Activated CD4-positive, alpha-beta memory T cell treated with anti-CD3 and anti-CD28 coated beads for 36 hours (primary cell): Measurements from ENCODE around the gene MICAL3. TPM values are rescaled to one million over a fixed set of nuclear protein-coding genes. Genes with fewer than 3 reads are reported as not detected.
A peak's percentile ranks its signal among the peaks of the same experiment; 100 is the strongest.

ENCODE experiments used
- CTCF ChIA-PET: fragments of 350-600 bp; sonication (Branson Sonifier 250); formaldehyde crosslinking; loops from one replicate; lab custom pipeline; 2021; ENCODE audit warnings: antibody characterized with exemption, inconsistent platforms; lab: Charles Lee
- POLR2A ChIA-PET: fragments of 350-600 bp; sonication (Branson Sonifier 250); formaldehyde crosslinking; loops from one replicate; lab custom pipeline; 2021; ENCODE audit warnings: antibody characterized with exemption; lab: Charles Lee
- DNase-seq: peaks from one replicate; pipeline ENCODE4 v3.0.0-alpha.2; 2020
- H3K27ac Mint-ChIP-seq: one replicate; pipeline ENCODE4 v1.8.0; 2021; ENCODE audit warnings: mixed read lengths
- H3K27me3 Mint-ChIP-seq: one replicate; pipeline ENCODE4 v1.8.0; 2021; ENCODE audit warnings: mixed read lengths
- H3K36me3 Mint-ChIP-seq: one replicate; pipeline ENCODE4 v1.8.0; 2021; ENCODE audit warnings: mixed read lengths
- H3K4me1 Mint-ChIP-seq: one replicate; pipeline ENCODE4 v1.8.0; 2021; ENCODE audit warnings: low read depth, mixed read lengths
- H3K4me3 Mint-ChIP-seq: one replicate; pipeline ENCODE4 v1.8.0; 2021; ENCODE audit warnings: mild to moderate bottlenecking, mixed read lengths
- H3K9me3 Mint-ChIP-seq: one replicate; pipeline ENCODE4 v1.8.0; 2021; ENCODE audit warnings: mixed read lengths
- intact Hi-C: fragments of 100-400 bp; cut with micrococcal nuclease; formaldehyde crosslinking; loops from one replicate; pipeline ENCODE4 v1.15.1; 2023
- total RNA-seq, 2 experiments: library from RNA; stranded (reverse); gene quantifications; one replicate each; pipeline ENCODE4 v1.2.3, GENCODE V29; 2021

MICAL3 gene
- total RNA-seq, 2 experiments from 2014 or later, result 29.7 to 37.2 TPM

GRCh38 chr22:17782621-17783020 is 241.7 kb downstream of the MICAL3 start:
- H3K36me3 Mint-ChIP-seq, result peaks cover 1% of the 10 kb centered on the region
- H3K4me3 Mint-ChIP-seq, result no peak overlapping the region
- no peaks in the 10 kb centered on the region for H3K9me3 Mint-ChIP-seq
- no peak for DNase-seq
- ChIA-PET POLR2A (no interaction called here), CTCF (interaction anchor here (7.6 kb wide), 1 partner anchor 40 kb away, joined by 145 read pairs; no protein-coding TSS in a partner anchor)
- H3K27ac Mint-ChIP-seq, result no peak overlapping the region
- peaks cover 48% of the 10 kb centered on the region for H3K4me1 Mint-ChIP-seq
- intact Hi-C loops, result no loop called here
- no peaks in the 10 kb centered on the region for H3K27me3 Mint-ChIP-seq

- Mint-ChIP-seq H3K27ac (no peak overlapping the region), H3K9me3 (no peaks in the 10 kb centered on the region), H3K36me3 (peaks cover 1% of the 10 kb centered on the region), H3K27me3 (no peaks in the 10 kb centered on the region), H3K4me3 (no peak overlapping the region), H3K4me1 (peaks cover 53% of the 10 kb centered on the region)
- ChIA-PET CTCF (interaction anchor here (1.0 to 1.2 kb wide), 2 partner anchors 15 to 39 kb away, joined by 3 to 8 read pairs; no protein-coding TSS in a partner anchor), POLR2A (no interaction called here)
- no peak for DNase-seq
- intact Hi-C loops, result no loop called here
These were observed 242.2 kb downstream of the MICAL3 start for GRCh38 chr22:17782158-17782557.

GRCh38 chr22:17781319-17782031 is 242.9 kb downstream of the MICAL3 start:
- no peak overlapping the region for H3K4me3 Mint-ChIP-seq

DNA sequence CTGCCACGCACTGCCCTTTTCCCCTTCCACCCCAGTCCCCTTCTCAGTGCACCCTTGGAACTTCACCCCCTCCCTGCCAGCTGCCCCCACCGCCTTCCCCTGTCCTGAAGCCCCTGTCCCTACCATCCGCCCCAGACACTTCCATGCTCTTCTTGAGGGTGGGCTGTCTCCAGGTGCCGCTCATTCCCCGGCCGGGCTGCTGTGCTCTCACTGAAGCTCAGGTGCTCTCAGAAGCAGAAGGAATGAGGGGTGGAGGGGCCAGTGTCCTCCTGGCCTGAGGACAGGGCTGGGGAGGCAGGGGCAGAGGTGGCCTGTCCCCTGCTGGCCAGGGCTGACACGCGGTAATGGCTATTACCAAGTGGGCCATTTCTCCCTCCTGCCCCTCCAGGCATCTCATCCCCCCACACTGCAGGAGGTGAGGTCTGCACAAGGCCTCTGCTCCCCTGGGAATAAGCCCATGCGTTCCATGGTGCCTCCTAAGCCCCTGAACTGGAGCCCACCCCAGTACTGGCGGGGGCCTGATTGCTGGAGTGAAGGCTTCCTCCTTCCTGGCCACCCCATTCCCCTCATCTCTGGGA is 243.5 kb downstream of the MICAL3 start:
- POLR2A ChIA-PET, result interaction anchor here (1.2 to 1.6 kb wide), 3 partner anchors 10 to 296 kb away, joined by 3 to 4 read pairs (median 4); partner anchors contain the start of gene PEX26
- H3K4me1 Mint-ChIP-seq, result peaks cover 61% of the 10 kb centered on the region
- peak overlapping the region; percentile 46 for H3K27ac Mint-ChIP-seq
- no peaks in the 10 kb centered on the region for H3K27me3 Mint-ChIP-seq
- no peak overlapping the region for H3K4me3 Mint-ChIP-seq
- intact Hi-C loops, result loop anchor here (1.0 kb wide), 1 partner anchor 14 kb away; no protein-coding TSS in a partner anchor
- H3K9me3 Mint-ChIP-seq, result no peaks in the 10 kb centered on the region
- CTCF ChIA-PET, result interaction anchor here (0.9 to 2.4 kb wide), 2 partner anchors 13 to 295 kb away, joined by 4 to 16 read pairs; no protein-coding TSS in a partner anchor
- peaks cover 1% of the 10 kb centered on the region for H3K36me3 Mint-ChIP-seq
- DNase-seq, result no peak

More at GRCh38 chr22:17781319-17782031, 242.9 kb downstream of the MICAL3 start:
- Mint-ChIP-seq H3K36me3 (peaks cover 1% of the 10 kb centered on the region), H3K27ac (peak overlapping the region; percentile 46), H3K4me1 (peaks cover 56% of the 10 kb centered on the region), H3K27me3 (no peaks in the 10 kb centered on the region), H3K9me3 (no peaks in the 10 kb centered on the region)
- DNase-seq, result peak; percentile 79
- ChIA-PET CTCF (interaction anchor here (0.9 to 1.2 kb wide), 3 partner anchors 15 to 294 kb away, joined by 3 to 8 read pairs (median 4); no protein-coding TSS in a partner anchor), POLR2A (interaction anchor here (1.2 to 1.6 kb wide), 2 partner anchors 14 to 296 kb away, joined by 4 read pairs; partner anchors contain the start of gene PEX26)
- intact Hi-C loops, result loop anchor here (1.0 kb wide), 1 partner anchor 14 kb away; no protein-coding TSS in a partner anchor

GRCh38 chr22:17780116-17780740 is 244.1 kb downstream of the MICAL3 start:
- ChIA-PET CTCF (interaction anchor here (1.2 to 4.0 kb wide), 3 partner anchors 12 to 38 kb away, joined by 5 to 31 read pairs (median 16); no protein-coding TSS in a partner anchor), POLR2A (interaction anchor here (1.4 to 2.2 kb wide), 4 partner anchors 9 to 297 kb away, joined by 3 to 13 read pairs (median 5); partner anchors contain the start of gene PEX26)
- H3K27ac Mint-ChIP-seq, result no peak overlapping the region
- peak; percentile 57 for DNase-seq
- H3K4me3 Mint-ChIP-seq, result no peak overlapping the region
- H3K4me1 Mint-ChIP-seq, result peaks cover 67% of the 10 kb centered on the region
- H3K9me3 Mint-ChIP-seq, result no peaks in the 10 kb centered on the region
- H3K27me3 Mint-ChIP-seq, result no peaks in the 10 kb centered on the region
- intact Hi-C loops, result no loop called here
- peaks cover 1% of the 10 kb centered on the region for H3K36me3 Mint-ChIP-seq

DNA sequence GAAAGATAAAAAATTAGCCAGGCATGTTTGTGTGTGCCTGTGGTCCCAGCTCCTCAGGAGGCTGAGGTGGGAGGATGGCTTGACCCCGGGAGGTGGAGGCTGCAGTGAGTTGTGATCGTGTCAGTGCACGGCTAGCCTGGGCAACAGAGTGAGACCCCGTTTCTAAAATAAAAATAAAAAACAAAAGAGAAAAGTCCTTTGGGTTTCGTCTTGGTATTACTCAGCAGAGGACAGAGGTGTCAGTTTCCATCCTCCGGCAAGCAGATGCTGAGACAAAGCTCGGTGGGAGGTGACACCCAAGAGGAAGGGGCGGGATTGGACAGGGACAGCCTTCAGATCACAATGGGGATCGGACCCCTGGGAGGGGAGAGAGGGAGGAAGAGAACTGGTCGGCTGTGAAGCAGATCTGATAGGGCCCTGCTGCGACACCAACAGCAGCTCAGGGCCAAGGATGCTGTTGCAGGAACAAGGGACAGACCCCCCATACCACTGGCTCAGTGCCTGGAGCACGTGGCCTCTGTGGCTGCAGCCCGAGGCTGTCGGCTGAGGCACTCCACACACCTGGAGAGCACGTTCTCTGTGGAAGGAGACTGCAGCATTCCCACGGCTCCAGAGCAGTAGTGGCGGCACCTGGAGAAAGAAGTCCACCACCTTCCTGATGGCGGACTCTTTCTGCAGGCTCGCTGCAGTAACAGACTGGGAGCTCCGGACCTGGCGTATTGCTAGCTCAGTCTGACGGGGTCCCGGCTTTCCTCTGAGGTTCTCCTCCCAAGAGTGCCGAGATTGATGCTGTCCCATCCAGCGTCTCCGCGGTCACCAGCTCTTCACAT is 244.9 kb downstream of the MICAL3 start:
- H3K27ac Mint-ChIP-seq, result no peak overlapping the region
- POLR2A ChIA-PET, result interaction anchor here (1.4 to 2.2 kb wide), 3 partner anchors 8 to 140 kb away, joined by 3 to 13 read pairs (median 6); no protein-coding TSS in a partner anchor
- CTCF ChIA-PET, result interaction anchor here (1.2 to 4.0 kb wide), 4 partner anchors 12 to 297 kb away, joined by 5 to 31 read pairs (median 12); partner anchors contain the start of gene PEX26

DNA sequence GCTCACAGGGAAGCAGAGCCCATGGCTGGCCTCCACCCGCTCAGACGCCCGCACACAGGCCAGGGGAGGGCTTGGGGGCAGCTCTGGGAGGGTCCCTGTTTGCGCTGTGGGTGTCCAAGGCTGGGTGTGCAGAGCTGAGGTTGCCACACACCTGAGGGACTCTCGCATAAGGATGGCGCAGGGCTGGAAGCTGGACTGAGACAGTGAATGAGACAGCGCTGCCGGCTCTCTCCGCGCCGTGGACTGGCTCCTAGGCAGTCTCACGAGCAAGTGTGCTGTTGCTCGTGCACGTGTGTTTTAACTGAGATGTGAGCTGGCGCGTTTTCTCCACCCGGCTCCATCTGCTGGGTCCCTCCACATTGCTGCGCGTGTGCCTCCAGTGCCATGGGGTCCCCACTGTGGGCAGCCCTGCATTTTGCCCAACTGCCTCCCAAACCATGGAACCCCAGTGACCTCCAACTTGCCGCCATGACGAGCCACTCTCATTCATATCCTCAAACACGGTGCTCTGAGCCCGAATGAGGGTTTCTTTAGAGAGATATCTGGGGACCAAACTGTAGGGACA is 245.9 kb downstream of the MICAL3 start:
- H3K4me1 Mint-ChIP-seq, result peaks cover 72% of the 10 kb centered on the region
- no peaks in the 10 kb centered on the region for H3K27me3 Mint-ChIP-seq
- H3K9me3 Mint-ChIP-seq, result no peaks in the 10 kb centered on the region
- ChIA-PET CTCF (interaction anchor here (0.9 to 4.0 kb wide), 4 partner anchors 11 to 298 kb away, joined by 3 to 31 read pairs (median 12); partner anchors contain the start of gene PEX26), POLR2A (interaction anchor here (2.0 to 2.2 kb wide), 2 partner anchors 11 to 139 kb away, joined by 6 to 13 read pairs; no protein-coding TSS in a partner anchor)
- H3K4me3 Mint-ChIP-seq, result peak overlapping the region; percentile 12
- no peak overlapping the region for H3K27ac Mint-ChIP-seq
- DNase-seq, result no peak
- intact Hi-C loops, result loop anchor here (5.0 to 10.0 kb wide), 2 partner anchors 299 to 694 kb away; partner anchors contain the start of genes IL17RA and PEX26
- H3K36me3 Mint-ChIP-seq, result peaks cover 1% of the 10 kb centered on the region

More for the DNA sequence above, 244.9 kb downstream of the MICAL3 start:
- H3K4me1 Mint-ChIP-seq, result peaks cover 70% of the 10 kb centered on the region
- H3K27me3 Mint-ChIP-seq, result no peaks in the 10 kb centered on the region
- H3K9me3 Mint-ChIP-seq, result no peaks in the 10 kb centered on the region
- peak; percentile 50 for DNase-seq
- peaks cover 1% of the 10 kb centered on the region for H3K36me3 Mint-ChIP-seq
- intact Hi-C loops, result loop anchor here (5.0 to 10.0 kb wide), 2 partner anchors 298 to 695 kb away; partner anchors contain the start of genes IL17RA and PEX26
- no peak overlapping the region for H3K4me3 Mint-ChIP-seq

DNA sequence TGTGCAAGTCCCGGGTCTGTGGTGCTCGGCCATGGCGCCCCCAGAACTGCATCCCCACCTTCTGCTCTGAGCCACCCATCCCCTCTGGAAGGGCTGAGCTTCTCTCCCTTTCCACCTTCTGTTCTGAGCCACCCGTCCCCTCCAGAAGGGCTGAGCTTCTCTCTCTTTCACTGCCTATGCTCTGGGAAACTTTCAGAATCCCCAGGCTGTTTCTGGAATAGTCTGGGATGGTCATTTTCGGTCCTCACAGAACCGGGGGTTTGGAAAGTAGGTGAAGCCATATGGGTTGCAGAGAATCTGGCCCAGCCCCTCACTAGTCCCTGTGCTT is 246.7 kb downstream of the MICAL3 start:
- ChIA-PET POLR2A (no interaction called here), CTCF (interaction anchor here (0.9 to 4.0 kb wide), 4 partner anchors 10 to 299 kb away, joined by 3 to 31 read pairs (median 6); partner anchors contain the start of gene PEX26)
- peaks cover 77% of the 10 kb centered on the region for H3K4me1 Mint-ChIP-seq
- H3K9me3 Mint-ChIP-seq, result no peaks in the 10 kb centered on the region
- H3K4me3 Mint-ChIP-seq, result peak overlapping the region; percentile 87
- H3K36me3 Mint-ChIP-seq, result peaks cover 1% of the 10 kb centered on the region
- intact Hi-C loops, result loop anchor here (1.0 to 10.0 kb wide), 4 partner anchors 10 to 693 kb away; partner anchors contain the start of genes IL17RA and PEX26
- peaks cover 3% of the 10 kb centered on the region for H3K27me3 Mint-ChIP-seq
- no peak for DNase-seq
- peak overlapping the region; percentile 97 for H3K27ac Mint-ChIP-seq

GRCh38 chr22:17777005-17777716 is 247.2 kb downstream of the MICAL3 start:
- intact Hi-C loops, result loop anchor here (1.0 to 10.0 kb wide), 4 partner anchors 10 to 692 kb away; partner anchors contain the start of genes IL17RA and PEX26
- H3K9me3 Mint-ChIP-seq, result no peaks in the 10 kb centered on the region
- POLR2A ChIA-PET, result interaction anchor here (0.5 to 1.0 kb wide), 2 partner anchors 10 to 89 kb away, joined by 3 to 4 read pairs; no protein-coding TSS in a partner anchor
- peaks cover 5% of the 10 kb centered on the region for H3K27me3 Mint-ChIP-seq
- peak; percentile 83 for DNase-seq
- CTCF ChIA-PET, result interaction anchor here (0.9 to 4.0 kb wide), 6 partner anchors 8 to 605 kb away, joined by 3 to 31 read pairs (median 6); partner anchors contain the start of gene PEX26
- peaks cover 1% of the 10 kb centered on the region for H3K36me3 Mint-ChIP-seq
- H3K27ac Mint-ChIP-seq, result peak overlapping the region; percentile 97
- H3K4me1 Mint-ChIP-seq, result peaks cover 76% of the 10 kb centered on the region
- peak overlapping the region; percentile 87 for H3K4me3 Mint-ChIP-seq
